ENCODE results near the gene RALGAPA2. TPM values are rescaled to one million over a fixed set of nuclear protein-coding genes. Genes with fewer than 3 reads are reported as not detected.

Gene RALGAPA2
- total RNA-seq, 1 experiment from 2014 or later: 18.2 TPM

- no peak for TF ChIP-seq CDX4 (CRISPR knock-in tag; IDR thresholded peaks at IDR 0.05; ENCODE audit: borderline replicate concordance)
- TF ChIP-seq ZNF416 (CRISPR knock-in tag; IDR thresholded peaks at IDR 0.05): no peak
- TF ChIP-seq NR1H2 (CRISPR knock-in tag; IDR thresholded peaks at IDR 0.05): no peak
- TF ChIP-seq MXD4 (CRISPR knock-in tag; IDR thresholded peaks at IDR 0.05; ENCODE audit: borderline replicate concordance): no peak
- TF ChIP-seq, protein P1, sequence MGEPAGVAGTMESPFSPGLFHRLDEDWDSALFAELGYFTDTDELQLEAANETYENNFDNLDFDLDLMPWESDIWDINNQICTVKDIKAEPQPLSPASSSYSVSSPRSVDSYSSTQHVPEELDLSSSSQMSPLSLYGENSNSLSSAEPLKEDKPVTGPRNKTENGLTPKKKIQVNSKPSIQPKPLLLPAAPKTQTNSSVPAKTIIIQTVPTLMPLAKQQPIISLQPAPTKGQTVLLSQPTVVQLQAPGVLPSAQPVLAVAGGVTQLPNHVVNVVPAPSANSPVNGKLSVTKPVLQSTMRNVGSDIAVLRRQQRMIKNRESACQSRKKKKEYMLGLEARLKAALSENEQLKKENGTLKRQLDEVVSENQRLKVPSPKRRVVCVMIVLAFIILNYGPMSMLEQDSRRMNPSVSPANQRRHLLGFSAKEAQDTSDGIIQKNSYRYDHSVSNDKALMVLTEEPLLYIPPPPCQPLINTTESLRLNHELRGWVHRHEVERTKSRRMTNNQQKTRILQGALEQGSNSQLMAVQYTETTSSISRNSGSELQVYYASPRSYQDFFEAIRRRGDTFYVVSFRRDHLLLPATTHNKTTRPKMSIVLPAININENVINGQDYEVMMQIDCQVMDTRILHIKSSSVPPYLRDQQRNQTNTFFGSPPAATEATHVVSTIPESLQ (CRISPR knock-in tag; IDR thresholded peaks at IDR 0.05): no peak
- TF ChIP-seq, protein P2, sequence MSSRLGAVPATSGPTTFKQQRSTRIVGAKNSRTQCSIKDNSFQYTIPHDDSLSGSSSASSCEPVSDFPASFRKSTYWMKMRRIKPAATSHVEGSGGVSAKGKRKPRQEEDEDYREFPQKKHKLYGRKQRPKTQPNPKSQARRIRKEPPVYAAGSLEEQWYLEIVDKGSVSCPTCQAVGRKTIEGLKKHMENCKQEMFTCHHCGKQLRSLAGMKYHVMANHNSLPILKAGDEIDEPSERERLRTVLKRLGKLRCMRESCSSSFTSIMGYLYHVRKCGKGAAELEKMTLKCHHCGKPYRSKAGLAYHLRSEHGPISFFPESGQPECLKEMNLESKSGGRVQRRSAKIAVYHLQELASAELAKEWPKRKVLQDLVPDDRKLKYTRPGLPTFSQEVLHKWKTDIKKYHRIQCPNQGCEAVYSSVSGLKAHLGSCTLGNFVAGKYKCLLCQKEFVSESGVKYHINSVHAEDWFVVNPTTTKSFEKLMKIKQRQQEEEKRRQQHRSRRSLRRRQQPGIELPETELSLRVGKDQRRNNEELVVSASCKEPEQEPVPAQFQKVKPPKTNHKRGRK (CRISPR knock-in tag; IDR thresholded peaks at IDR 0.05; ENCODE audit: borderline replicate concordance): no peak
These were observed 229.1 kb downstream of the RALGAPA2 start (continued) for GRCh38 chr20:20483328-20483727.

DNA sequence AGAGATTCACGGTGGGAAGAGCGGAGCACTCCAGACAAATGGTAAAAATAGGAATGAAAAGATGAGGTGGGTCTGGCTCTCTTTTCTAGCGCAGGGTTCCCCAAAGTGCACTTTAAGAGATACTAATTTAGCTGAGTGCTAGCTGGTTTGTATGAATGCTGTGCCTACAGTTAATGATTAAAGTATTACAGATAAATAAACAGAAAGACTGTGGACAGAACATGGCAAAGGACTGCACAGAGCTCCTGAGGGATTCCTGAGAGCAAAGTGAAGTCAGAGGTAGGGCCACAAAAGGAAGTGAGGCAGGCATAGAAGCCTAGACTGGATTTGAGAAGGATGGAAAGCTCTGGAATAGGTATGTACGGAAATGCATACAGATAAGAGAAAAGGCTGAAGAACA lies 230.0 kb downstream of the RALGAPA2 start:
- DNase-seq (ENCODE audit: low spot score) (no peak), ATAC-seq (no peak)
- POLR2A ChIA-PET: no interaction called here
- Mint-ChIP-seq H3K36me3 (peaks cover 8% of the 10 kb centered on the region), H3K9me3 (peaks cover 4% of the 10 kb centered on the region; the same call in 1 of the 2 replicates), H3K27me3 (ENCODE audit: low read depth) (no peaks in the 10 kb centered on the region), H3K4me1 (peaks cover 13% of the 10 kb centered on the region), H3K27ac (no peak overlapping the region), H3K4me3 (no peak overlapping the region)
- CTCF ChIA-PET: no interaction called here
- no peak for TF ChIP-seq OVOL2 (CRISPR knock-in tag; IDR thresholded peaks at IDR 0.05; ENCODE audit: borderline replicate concordance)
- no peak for TF ChIP-seq ZBTB21 (CRISPR knock-in tag; IDR thresholded peaks at IDR 0.05; ENCODE audit: borderline replicate concordance)
- TF ChIP-seq CDX4 (CRISPR knock-in tag; IDR thresholded peaks at IDR 0.05; ENCODE audit: borderline replicate concordance): no peak
- no peak for TF ChIP-seq ELF4 (CRISPR knock-in tag; IDR thresholded peaks at IDR 0.05; ENCODE audit: low read depth)
- TF ChIP-seq, protein P3, sequence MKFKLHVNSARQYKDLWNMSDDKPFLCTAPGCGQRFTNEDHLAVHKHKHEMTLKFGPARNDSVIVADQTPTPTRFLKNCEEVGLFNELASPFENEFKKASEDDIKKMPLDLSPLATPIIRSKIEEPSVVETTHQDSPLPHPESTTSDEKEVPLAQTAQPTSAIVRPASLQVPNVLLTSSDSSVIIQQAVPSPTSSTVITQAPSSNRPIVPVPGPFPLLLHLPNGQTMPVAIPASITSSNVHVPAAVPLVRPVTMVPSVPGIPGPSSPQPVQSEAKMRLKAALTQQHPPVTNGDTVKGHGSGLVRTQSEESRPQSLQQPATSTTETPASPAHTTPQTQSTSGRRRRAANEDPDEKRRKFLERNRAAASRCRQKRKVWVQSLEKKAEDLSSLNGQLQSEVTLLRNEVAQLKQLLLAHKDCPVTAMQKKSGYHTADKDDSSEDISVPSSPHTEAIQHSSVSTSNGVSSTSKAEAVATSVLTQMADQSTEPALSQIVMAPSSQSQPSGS (CRISPR knock-in tag; IDR thresholded peaks at IDR 0.05; ENCODE audit: borderline replicate concordance, low read depth): no peak
- TF ChIP-seq NR1H2 (CRISPR knock-in tag; IDR thresholded peaks at IDR 0.05): no peak
- TF ChIP-seq TEAD1 (CRISPR knock-in tag; IDR thresholded peaks at IDR 0.05): no peak

- H3K4me3 Mint-ChIP-seq: no peak overlapping the region
- no peak overlapping the region for H3K27ac Mint-ChIP-seq
- no peaks in the 10 kb centered on the region for H3K27me3 Mint-ChIP-seq (ENCODE audit: low read depth)
- ChIA-PET POLR2A (no interaction called here), CTCF (no interaction called here)
- DNase-seq (ENCODE audit: low spot score) (no peak), ATAC-seq (no peak)
- no peaks in the 10 kb centered on the region for H3K36me3 Mint-ChIP-seq
- H3K9me3 Mint-ChIP-seq: no peaks in the 10 kb centered on the region
- H3K4me1 Mint-ChIP-seq: peaks cover 21% of the 10 kb centered on the region
- TF ChIP-seq, protein P4, sequence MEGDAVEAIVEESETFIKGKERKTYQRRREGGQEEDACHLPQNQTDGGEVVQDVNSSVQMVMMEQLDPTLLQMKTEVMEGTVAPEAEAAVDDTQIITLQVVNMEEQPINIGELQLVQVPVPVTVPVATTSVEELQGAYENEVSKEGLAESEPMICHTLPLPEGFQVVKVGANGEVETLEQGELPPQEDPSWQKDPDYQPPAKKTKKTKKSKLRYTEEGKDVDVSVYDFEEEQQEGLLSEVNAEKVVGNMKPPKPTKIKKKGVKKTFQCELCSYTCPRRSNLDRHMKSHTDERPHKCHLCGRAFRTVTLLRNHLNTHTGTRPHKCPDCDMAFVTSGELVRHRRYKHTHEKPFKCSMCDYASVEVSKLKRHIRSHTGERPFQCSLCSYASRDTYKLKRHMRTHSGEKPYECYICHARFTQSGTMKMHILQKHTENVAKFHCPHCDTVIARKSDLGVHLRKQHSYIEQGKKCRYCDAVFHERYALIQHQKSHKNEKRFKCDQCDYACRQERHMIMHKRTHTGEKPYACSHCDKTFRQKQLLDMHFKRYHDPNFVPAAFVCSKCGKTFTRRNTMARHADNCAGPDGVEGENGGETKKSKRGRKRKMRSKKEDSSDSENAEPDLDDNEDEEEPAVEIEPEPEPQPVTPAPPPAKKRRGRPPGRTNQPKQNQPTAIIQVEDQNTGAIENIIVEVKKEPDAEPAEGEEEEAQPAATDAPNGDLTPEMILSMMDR (IDR thresholded peaks at IDR 0.05): no peak
- TF ChIP-seq, protein P5, sequence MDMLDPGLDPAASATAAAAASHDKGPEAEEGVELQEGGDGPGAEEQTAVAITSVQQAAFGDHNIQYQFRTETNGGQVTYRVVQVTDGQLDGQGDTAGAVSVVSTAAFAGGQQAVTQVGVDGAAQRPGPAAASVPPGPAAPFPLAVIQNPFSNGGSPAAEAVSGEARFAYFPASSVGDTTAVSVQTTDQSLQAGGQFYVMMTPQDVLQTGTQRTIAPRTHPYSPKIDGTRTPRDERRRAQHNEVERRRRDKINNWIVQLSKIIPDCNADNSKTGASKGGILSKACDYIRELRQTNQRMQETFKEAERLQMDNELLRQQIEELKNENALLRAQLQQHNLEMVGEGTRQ (CRISPR knock-in tag; IDR thresholded peaks at IDR 0.05): no peak
- TF ChIP-seq MXD4 (CRISPR knock-in tag; IDR thresholded peaks at IDR 0.05; ENCODE audit: borderline replicate concordance) (no peak), ZSCAN18 (CRISPR knock-in tag; IDR thresholded peaks at IDR 0.05) (no peak), TP53 (CRISPR knock-in tag; IDR thresholded peaks at IDR 0.05) (no peak), FOXK1 (CRISPR knock-in tag; IDR thresholded peaks at IDR 0.05) (no peak), ZNF232 (CRISPR knock-in tag; IDR thresholded peaks at IDR 0.05) (no peak), PRRX2 (CRISPR knock-in tag; IDR thresholded peaks at IDR 0.05) (no peak), ZNF416 (CRISPR knock-in tag; IDR thresholded peaks at IDR 0.05) (no peak), GABPB1 (CRISPR knock-in tag; IDR thresholded peaks at IDR 0.05) (no peak), TCF7 (CRISPR knock-in tag; IDR thresholded peaks at IDR 0.05; ENCODE audit: low read depth) (no peak), ZNF219 (CRISPR knock-in tag; IDR thresholded peaks at IDR 0.05; ENCODE audit: borderline replicate concordance) (no peak), ZBTB21 (CRISPR knock-in tag; IDR thresholded peaks at IDR 0.05; ENCODE audit: borderline replicate concordance) (no peak), NFATC4 (CRISPR knock-in tag; IDR thresholded peaks at IDR 0.05) (no peak)
These were observed 231.8 kb downstream of the RALGAPA2 start for GRCh38 chr20:20480689-20481088.
